Hepatic stellate cell (primary cell): Measurements from ENCODE around the gene TLR1.
"Not testable (repeated sequence)": the region's sequence is repeated elsewhere in the genome, so short reads cannot be mapped to it uniquely, and the experiment has no call there.

Experiments used
- DNase-seq: peaks from one replicate; pipeline ENCODE4 v3.0.0; 2011; ENCODE audit warnings: low spot score

TLR1 gene, protein sequence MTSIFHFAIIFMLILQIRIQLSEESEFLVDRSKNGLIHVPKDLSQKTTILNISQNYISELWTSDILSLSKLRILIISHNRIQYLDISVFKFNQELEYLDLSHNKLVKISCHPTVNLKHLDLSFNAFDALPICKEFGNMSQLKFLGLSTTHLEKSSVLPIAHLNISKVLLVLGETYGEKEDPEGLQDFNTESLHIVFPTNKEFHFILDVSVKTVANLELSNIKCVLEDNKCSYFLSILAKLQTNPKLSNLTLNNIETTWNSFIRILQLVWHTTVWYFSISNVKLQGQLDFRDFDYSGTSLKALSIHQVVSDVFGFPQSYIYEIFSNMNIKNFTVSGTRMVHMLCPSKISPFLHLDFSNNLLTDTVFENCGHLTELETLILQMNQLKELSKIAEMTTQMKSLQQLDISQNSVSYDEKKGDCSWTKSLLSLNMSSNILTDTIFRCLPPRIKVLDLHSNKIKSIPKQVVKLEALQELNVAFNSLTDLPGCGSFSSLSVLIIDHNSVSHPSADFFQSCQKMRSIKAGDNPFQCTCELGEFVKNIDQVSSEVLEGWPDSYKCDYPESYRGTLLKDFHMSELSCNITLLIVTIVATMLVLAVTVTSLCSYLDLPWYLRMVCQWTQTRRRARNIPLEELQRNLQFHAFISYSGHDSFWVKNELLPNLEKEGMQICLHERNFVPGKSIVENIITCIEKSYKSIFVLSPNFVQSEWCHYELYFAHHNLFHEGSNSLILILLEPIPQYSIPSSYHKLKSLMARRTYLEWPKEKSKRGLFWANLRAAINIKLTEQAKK

DNA sequence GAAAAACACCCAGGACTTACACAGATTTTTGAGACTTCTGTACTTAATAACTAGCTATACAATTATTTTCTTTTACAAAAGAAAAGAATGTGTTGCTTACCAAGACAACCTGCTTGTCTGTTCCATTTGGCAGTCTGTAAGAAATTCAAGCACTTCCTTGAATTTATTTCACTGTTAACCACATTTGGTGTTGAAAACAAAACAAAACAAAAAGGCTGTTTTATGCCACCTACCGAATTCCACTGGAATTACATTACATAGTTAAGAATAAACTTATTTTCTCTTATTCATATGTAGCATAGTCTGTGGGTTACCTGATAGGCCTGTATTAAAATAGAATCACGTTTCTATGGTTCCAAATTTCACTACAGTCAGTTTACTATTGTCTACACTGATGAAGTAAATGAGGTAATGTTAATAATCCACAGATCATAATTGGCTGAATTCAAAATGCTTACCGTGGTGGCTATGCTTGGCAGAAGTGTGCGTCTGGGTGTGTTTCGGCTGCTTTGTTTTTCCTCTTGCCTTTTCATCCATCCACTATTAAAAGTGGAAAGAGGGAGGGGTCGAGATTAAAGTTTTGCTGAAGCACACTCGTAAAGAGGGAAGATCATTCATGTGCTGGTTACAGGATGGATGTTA is at the start of gene TLR1:
TLR1 (minus strand) TSS at position 138 of the 642 bp plus-strand sequence. CDS start 5,960 bp downstream, outside the sequence.
- DNase-seq = no peak

DNA sequence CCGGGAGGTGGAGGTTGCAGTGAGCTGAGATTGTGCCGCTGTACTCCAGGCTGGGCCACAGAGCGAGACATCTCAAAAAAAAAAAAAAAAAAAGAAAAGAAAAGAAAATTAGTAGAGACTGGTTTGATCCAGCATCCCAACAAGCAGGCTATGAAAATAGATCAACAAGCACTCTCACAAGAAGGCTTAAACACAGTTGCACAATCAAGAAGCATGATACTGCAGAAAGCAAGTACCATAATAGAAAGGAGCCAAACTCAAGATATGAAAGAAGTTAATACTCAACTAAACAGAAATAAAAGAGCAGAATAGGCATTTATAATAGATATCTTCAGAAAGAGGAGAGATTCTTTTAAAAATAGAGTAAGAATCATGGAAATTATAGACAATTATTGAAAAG is 41.4 kb upstream of the TLR1 start:
- no peak for DNase-seq

DNA sequence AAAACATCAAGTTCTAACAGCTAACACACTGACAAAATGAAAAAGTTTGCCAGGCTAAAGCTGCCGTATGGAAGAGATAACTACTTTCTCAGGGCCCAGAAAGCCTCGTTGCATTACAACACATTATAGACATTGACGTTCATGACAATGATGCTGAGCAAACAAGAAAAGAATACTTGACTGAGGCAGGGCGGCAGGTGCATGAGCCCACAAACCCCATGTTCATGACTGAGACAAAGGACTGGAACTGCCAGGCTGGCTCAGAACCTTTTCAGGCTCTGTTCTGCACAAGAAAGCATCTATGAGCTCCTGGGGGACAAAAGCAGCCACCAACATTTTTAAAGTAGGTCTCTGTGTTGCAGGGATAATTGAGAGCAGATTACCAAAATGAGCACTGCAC is 38.4 kb upstream of the TLR1 start:
- DNase-seq = no peak

DNA sequence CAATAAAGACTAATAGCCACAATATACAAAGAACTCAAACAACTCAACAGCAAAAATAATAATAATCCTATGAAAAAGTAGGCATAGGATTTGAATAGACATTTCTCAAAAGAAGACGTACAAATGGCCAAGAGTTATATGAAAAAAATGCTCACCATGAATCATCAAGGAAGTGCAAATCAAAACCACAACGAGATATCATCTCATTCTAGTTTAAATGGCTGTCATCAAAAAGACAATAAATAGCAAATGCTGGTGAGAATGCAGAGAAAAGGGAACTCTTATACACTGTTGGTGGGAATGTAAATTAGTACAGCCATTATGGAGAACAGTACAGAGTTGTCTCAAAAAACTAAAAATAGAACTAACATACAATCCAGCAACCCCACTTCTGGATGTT is 33.3 kb upstream of the TLR1 start:
- DNase-seq = no peak

DNA sequence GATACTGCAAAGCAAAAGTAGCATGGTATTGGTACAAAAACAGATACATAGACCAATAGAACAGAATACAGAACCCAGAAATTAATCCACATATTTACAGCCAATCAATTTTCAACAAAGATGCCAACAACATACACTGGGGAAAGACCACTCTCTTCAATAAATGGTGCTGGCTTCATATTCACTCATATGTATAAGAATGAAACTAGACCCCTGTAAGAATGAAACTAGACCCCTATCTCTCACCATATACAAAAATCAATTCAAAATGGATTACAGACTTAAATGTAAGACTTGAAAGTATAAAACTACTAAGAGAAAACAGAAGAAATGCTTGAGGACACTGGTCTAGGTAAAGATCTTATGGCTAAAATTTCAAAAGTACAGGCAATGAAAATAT is 32.7 kb upstream of the TLR1 start:
- DNase-seq = no peak

DNA sequence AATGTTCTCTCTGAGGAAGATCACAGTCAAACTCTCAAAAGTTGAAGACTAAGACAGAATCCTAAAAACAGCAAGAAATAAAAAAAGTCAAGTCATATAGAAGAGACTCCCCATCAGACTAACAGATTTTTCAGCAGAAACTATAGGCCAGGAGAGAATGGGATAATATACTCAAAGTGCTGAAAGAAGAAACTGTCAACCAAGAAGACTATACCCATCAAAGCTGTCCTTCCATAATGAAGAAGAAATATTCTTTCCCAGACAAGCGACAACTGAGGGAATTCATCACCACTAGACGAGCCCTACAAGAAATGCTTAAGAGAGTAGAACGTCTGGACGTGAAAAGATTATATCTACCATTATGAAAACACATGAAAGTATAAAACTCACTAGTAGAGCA is 30.0 kb upstream of the TLR1 start:
- DNase-seq = no peak

DNA sequence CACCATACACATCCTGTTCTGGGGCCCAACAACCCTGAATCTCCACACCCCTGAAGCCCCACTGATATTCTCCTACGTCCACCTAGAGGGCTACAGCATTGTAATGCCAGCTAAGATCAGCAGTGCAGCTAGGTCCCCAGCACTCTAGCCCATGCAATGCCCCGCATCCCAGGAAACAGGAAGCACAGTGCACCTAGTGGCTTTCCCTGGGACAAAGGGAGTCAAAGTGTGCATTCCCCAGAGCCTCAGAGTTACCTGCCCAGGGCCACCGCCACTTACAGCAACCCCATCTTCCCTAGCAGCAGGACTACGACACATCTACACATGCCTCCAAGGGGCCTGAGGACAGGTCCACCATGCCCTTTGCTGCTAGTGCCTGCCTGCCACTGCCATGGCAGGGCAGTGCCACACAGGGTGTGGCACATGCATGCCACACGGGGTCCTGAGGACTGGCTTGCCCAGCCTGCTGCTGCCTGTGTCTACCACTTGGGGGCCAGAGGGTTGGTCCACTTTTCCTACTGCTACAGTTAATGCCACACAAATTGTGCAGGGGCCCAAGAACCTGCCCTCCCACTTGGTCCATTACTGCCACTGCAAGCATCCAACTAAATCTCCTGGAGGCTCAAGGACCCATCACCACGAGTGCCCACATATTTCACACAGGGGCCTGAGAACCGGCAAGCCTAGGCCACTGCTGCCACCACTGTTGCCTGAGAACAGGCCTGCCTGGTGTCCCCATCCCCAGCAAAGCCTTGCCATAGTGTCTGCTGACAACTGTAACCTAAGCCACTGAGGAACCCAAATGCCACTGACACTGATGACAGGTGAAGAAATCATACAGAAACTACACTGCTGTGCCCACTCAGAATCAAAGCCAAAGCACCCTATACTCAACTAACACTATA is 28.3 kb upstream of the TLR1 start:
- DNase-seq = no peak

DNA sequence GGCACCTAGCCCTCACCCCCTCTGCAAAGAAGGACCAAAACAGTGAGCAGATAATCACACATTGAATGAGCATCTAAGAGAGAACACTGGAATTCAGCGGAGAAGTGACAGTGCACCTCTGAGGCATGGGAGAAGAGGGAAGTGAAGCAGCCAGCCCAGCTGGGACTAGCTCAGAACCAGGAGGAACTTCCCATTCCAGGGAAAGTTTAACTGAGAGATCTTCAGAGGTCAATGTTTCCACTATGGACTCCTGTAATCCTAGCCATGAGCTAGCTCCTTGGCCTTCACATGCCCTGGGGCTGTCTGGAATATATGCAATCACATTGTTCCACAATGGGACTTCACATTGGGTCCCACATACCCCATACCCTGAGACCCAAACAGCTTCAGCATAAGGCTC is 27.6 kb upstream of the TLR1 start:
- no peak for DNase-seq

DNA sequence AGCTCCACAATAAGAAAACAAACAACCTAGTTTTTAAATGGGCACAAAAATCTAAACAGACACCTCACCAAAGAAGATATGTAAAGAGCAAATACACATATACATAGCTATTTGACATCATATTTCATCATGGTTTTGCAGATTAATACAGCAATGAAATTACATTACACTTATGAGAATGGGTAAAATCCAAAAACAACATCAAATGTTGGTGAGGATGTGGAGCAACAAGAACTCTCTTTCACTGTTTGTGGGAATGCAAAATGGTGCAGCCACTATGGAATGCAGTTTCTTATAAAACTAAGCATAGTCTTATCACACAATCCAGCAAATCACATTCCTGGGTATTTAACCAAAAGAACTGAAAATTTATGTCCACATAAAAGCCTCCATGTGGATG is 27.1 kb upstream of the TLR1 start:
- no peak for DNase-seq

DNA sequence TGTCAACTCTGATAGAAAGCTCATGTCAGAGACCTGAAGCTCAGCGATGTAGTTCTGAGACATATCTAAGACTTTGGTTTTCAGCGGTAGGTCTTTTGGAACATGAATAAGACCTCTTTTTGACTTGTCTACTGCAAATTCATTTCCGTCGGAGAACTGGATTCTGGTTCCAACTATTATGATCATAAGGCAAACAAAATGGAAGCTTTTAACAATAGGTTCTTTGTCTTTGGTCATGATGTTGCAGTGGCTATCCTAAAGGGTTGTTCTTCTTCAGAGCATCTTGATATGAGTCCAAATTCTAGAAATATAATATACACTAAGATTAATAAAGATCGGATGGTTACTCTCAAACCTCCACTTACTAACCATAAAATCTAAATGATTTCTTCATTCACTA is 24.6 kb upstream of the TLR1 start:
- no peak for DNase-seq

DNA sequence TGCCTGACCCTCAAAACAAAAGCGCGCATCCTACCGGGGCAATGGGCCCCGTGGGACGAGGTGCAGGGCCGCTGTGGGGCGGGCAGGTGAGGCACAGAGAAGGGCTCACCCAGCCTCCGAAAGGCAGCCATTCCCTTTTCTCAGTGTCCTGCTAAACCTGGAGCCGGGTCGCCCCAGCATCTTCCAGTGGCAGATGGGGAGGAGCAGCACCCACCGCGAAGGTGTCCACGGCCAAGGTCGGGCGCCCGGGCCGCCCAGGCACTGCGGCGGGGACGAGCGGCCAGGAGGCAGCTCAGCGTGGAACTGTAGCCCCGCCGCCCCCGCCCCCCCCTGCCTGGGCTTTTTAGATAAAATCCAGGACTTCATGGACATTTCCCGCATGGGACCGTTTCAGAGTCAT is 19.2 kb upstream of the TLR1 start:
- DNase-seq = no peak

DNA sequence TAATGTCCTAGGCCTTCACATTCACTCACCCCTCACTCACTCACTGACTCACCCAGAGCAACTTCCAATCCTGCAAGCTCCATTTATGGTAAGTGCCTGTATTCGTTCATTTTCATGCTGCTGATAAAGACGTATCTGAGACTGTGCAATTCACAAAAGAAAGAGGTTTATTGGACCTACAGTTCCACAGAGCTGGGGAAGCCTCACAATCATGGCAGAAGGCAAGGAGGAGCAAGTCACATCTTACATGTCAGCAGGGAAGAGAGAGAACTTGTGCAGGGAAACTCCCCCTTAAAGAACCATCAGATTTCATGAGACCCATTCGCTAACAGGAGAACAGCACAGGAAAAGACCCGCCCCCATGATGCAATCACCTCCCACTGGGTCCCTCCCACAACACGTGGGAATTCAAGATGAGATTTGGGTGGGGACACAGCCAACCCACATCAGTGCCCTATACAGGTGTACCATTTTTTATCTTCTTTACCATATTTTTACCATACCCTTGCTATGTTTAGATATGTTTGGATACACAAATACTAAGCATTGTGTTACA is 18.2 kb upstream of the TLR1 start:
- DNase-seq = no peak

DNA sequence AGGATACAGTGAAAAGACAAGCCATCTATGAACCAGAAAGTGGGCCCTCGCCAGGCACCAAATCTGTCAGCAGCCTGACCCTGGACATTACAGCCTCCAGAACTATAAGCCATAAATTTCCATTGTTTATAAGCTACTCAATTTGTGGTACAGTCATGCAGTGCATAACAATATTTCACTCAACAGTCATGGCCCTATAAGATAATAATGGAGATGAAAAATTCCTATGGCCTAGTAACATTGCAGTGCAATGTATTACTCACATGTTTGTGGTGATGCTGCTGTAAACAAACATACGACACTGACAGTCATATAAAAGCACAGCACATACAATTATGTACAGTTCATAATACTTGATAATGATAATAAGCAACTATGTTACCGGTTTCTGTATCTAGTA is 17.1 kb upstream of the TLR1 start:
- DNase-seq = no peak

DNA sequence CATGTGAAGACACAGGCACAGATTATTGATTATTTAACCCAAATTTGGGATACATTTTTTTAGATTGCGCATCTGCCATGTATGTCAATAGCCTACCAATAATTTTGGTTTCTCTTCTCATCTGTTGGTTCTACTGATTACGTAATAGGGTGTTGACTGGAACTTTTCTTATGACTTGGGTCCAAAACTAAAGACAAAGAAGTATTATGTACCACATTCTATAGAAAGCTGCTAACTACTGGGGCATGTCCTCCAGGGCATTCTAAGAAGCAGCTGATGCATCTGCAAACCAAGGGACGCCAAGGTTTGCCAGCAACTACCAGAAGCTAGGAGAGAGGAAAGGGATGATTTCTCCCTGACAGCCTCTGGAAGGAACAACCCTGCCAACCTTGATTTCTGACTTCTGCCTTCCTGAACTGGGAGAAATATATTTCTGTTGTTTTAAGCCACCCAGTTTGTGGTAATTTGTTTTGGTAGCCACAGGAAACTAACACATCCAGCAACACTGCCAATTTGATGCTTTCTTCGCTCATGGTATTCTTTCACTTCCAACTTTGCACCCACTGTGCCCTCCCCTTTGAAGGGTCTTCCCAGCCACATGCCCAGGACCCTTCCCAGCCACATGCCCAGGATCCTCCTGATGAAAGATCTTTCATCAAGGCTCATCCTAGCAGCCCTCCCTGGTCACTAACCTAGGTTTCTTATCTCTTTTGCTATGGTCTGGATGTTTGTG is 15.9 kb upstream of the TLR1 start:
- DNase-seq = no peak

DNA sequence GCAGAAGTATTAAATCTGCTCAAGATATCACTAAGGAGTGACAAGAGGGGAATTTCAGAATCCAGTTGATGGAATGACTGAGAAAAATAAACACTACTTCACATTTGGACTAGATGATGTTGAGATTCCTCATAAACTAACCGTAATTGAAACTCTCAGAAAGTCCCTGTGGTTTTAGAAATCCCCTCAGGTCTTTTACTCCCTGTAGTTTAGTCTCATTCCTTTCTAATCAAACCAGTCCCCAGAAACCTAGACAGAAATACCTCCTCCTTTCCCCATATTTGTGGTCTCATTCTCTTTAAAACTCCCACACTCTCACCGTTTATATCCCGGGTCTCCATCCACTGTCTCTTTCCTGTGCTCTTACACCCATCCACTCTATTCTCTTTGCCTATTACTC is 15.0 kb upstream of the TLR1 start:
- DNase-seq = no peak

DNA sequence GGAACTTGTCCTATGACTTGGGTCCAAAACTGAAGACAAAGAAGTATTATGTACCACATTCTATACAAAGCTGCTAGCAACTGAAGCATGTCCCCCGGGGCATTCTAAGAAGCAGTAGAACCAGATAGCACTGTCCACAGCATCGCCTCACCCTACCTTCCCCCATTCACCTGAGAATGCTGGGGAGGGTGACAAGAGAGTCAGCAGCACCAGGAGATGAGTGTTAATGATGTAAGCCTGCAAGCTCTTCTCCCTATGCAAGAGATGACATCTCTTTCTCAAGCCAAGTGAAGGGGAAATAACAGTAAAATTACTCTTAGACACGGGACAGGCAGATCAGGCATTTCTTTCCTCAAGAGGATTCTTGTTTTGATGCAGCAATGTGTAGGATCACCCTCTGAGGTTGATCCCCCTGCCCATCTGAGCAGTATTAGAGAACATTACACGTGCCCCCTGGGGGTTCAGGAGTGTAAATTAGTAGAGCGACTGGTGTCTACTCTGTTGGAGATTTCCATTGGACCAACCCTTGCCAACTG is 13.9 kb upstream of the TLR1 start:
- no peak for DNase-seq

DNA sequence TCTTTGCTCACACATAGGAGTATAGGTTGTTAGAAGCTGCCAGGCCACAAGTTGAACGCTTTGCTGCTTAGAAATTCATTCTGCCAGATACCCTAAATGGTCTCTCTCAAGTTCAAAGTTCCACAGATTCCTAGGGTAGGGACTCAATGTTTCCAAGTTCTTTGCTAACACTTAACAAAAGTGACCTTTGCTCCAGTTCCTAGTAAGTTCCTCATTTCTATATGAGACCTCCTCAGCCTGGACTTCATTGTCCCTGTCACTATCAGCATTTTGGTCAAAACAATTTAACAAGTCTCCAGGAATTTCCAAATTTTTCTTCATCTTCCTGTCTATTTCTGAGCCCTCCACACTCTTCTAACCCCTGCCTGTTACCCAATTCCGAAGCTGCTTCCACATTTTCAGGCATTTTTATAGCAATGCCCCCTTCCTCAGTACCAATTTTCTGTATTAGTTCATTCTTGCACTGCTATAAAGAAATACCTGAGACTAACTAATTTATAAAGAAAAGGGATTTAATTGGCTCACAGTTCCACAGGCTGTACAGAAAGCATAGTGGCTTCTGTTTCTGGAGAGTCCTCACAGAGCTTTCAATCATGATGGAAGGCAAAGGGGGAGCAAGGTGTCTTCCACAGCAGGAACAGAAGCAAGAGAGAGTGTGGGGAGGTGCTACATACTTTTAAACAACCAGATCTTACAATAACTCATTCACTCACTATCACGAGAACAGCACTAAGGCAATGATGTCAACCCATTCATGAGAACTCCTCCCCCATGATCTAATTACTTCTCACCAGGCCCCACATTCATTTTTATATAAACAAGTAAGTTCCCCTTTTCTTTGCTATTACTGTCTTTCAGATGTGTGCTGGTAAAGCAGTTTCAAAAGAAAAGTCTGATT is 11.5 kb upstream of the TLR1 start:
- DNase-seq = no peak

DNA sequence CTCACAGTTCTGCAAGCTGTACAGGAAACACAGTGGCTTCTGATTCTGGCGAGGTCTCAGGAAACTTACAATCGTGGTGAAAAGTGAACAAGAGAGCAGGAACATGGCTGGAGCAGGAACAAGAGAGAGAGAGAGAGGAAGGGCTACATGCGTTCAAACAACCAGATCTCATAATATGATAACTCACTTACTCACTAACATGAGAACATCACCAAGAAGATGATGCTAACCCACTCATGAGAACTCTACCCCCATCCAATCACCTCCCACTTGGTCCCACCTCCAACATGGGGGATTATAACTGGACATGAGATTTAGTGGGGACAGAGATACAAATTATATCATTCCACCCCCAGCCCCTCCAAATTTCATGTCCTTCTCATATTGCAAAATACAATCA is 9.8 kb upstream of the TLR1 start:
- no peak for DNase-seq

DNA sequence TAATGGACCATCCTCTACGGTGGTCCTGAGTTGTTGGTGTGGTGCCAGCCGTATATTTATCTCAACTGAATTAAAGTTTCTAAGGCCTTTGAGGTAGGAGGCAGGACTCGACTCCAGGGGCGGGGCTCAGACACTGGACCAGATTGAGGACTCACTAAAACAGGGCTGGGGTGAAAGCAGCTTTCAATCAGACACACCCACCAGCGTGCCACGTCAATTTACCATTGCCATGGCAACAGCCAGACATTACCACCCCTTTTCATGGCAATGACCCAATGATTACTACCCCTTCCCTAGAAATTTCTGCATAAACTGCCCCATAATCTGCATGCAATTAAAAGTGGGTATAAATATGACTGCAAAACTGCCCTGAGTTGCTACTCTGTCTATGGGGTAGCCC is 6.7 kb upstream of the TLR1 start:
- no peak for DNase-seq

DNA sequence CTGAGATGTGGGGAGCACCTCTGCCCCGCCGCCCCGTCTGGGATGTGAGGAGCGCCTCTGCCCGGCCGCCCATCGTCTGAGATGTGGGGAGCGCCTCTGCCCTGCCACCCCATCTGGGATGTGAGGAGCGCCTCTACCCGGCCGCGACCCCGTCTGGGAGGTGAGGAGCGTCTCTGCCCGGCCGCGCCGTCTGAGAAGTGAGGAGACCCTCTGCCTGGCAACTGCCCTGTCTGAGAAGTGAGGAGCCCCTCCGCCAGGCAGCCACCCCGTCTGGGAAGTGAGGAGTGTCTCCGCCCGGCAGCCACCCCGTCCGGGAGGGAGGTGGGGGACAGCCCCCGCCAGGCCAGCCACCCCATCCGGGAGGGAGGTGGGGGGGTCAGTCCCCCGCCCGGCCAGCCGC is 2.9 kb upstream of the TLR1 start:
- DNase-seq = not testable (repeated sequence)
